ENCODE data around the gene CPTP.

DNA sequence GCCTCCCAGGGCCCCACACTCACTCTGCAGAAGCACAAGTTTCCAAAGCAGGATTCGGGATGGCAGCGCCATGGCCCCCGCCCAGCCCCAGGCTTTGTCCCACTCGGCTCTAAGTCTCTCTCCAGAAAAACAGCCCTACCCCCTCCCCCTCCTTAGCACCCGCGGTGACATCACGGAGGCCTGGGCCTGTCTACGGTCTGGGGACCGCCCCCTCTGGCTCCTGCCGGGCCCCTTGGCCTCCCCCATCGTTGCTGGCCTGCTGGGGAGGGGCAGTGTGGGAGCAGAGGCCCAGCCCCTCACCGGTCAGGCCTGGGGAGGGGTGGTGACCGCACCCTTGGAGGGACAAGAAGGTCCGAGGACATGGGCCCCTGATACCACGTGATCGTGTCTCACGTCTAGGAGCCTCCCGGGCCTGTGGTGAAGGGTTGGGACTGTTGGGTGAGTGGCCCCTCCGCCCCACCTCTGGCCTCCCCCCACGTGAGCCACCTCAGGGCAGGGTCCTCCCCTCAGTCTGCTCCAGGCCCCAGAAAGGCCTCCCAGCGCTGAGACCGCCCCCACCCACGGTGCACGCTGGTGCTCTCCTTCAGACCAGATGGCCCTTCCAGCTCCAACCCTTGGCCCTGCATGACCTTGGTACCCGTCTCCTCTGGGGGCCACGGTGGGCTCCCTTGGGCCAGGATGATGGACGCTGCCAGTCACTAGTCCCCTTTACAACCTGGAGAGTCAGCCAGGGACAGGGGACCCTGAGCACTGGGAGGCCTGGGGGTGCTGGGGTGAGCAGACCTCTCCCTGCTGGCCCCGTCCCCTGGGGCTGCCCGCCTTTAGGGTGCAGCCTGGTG is 34.0 kb downstream of the CPTP start, which contains the start of gene MXRA8:
- TF ChIP-seq ZNF274 (IDR thresholded peaks at IDR 0.05; ENCODE audit: low read depth, low read length) (no peak), SUZ12 (IDR thresholded peaks at IDR 0.05; ENCODE audit: extremely low read depth, insufficient read depth, insufficient read length) (no peak), YY1 (IDR thresholded peaks at IDR 0.05; ENCODE audit: insufficient read depth, insufficient read length) (no peak)
